NCI-H146 treated with DMSO at 0.1 percent for 48 hours (cell line): ENCODE results near the gene TTLL7.
"Not testable (repeated sequence)": the region's sequence is repeated elsewhere in the genome, so short reads cannot be mapped to it uniquely, and the experiment has no call there.

ENCODE experiments used
- DNase-seq: peaks from one replicate; lab custom pipeline; 2025; ENCODE audit not compliant: unreplicated experiment; lab: John Stamatoyannopoulos, UW

TTLL7 gene

GRCh38 chr1:83996191-83996590 lies 2.7 kb downstream of the TTLL7 start:
- no peak for DNase-seq

GRCh38 chr1:83995649-83996048 lies 3.3 kb downstream of the TTLL7 start:
- DNase-seq = no peak

GRCh38 chr1:83994111-83994510 lies 4.8 kb downstream of the TTLL7 start:
- no peak for DNase-seq

- no peak for DNase-seq
Observed at GRCh38 chr1:83990734-83991133, 8.2 kb downstream of the TTLL7 start.

GRCh38 chr1:83985048-83985447 lies 13.9 kb downstream of the TTLL7 start:
- DNase-seq = no peak

- DNase-seq = not testable (repeated sequence)
Observed at GRCh38 chr1:83983918-83984317, 15.0 kb downstream of the TTLL7 start.

GRCh38 chr1:83978056-83978455 lies 20.9 kb downstream of the TTLL7 start:
- DNase-seq = peak; percentile 90

- no peak for DNase-seq
Observed at GRCh38 chr1:83976920-83977319, 22.0 kb downstream of the TTLL7 start.

- DNase-seq = no peak
Observed at GRCh38 chr1:83970802-83971201, 28.1 kb downstream of the TTLL7 start.

- no peak for DNase-seq
Observed at GRCh38 chr1:83970114-83970513, 28.8 kb downstream of the TTLL7 start.

- DNase-seq = no peak
Observed at GRCh38 chr1:83967336-83967735, 31.6 kb downstream of the TTLL7 start.

- DNase-seq = no peak
Observed at GRCh38 chr1:83964153-83964552, 34.8 kb downstream of the TTLL7 start.

GRCh38 chr1:83961571-83962295 lies 37.2 kb downstream of the TTLL7 start:
- DNase-seq = no peak

GRCh38 chr1:83960669-83961277 lies 38.2 kb downstream of the TTLL7 start:
- DNase-seq = no peak

GRCh38 chr1:83959824-83960498 lies 39.0 kb downstream of the TTLL7 start:
- no peak for DNase-seq

- no peak for DNase-seq
Observed at GRCh38 chr1:83958704-83959103, 40.2 kb downstream of the TTLL7 start.

- no peak for DNase-seq
Observed at GRCh38 chr1:83954166-83954823, 44.6 kb downstream of the TTLL7 start.

- DNase-seq = no peak
Observed at GRCh38 chr1:83950106-83950661, 48.7 kb downstream of the TTLL7 start.

- DNase-seq = no peak
Observed at GRCh38 chr1:83942914-83943313, 56.0 kb downstream of the TTLL7 start.

- no peak for DNase-seq
Observed at GRCh38 chr1:83934550-83934949, 64.4 kb downstream of the TTLL7 start.

GRCh38 chr1:83932693-83933092 lies 66.2 kb downstream of the TTLL7 start:
- DNase-seq = no peak
